GM04504 (cell line): ENCODE data around the gene AIRE.
"Not testable (repeated sequence)": the region's sequence is repeated elsewhere in the genome, so short reads cannot be mapped to it uniquely, and the experiment has no call there.

Experiments used
- DNase-seq: peaks from one replicate; pipeline ENCODE4 v3.0.0-alpha.2; 2012; ENCODE audit warnings: low read depth

Gene AIRE

DNA sequence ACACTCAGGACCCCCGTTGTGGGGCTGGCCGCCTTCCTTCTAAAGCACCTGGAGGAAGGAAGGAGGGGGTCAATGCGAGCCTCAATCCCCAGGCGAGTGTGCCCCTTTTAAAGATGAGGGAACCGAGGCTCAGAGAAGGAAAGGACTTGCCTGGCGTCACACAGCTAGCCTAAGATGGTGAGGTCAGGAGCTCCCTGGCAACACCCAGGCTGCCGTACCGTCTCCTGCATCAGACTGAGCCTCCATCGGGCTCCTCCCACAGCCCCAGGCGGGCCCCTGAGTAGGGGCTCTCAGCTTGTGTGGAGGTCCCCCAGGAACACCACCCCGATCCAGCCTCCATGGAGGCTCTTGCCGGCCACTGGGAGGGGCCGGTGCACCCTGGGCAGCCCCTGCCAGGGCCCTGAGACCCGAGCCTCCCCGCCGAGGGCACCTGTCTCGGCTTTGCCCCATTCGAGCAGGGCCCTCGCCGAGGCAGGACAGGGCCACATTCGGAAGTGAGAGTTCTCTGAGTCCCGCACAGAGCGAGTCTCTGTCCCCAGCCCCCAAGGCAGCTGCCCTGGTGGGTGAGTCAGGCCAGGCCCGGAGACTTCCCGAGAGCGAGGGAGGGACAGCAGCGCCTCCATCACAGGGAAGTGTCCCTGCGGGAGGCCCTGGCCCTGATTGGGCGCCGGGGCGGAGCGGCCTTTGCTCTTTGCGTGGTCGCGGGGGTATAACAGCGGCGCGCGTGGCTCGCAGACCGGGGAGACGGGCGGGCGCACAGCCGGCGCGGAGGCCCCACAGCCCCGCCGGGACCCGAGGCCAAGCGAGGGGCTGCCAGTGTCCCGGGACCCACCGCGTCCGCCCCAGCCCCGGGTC, at the start of gene AIRE:
Gene AIRE, plus strand, starts transcription at position 739 of the 855 bp plus-strand sequence. CDS start 131 bp downstream, outside the sequence.
- DNase-seq: no peak

DNA sequence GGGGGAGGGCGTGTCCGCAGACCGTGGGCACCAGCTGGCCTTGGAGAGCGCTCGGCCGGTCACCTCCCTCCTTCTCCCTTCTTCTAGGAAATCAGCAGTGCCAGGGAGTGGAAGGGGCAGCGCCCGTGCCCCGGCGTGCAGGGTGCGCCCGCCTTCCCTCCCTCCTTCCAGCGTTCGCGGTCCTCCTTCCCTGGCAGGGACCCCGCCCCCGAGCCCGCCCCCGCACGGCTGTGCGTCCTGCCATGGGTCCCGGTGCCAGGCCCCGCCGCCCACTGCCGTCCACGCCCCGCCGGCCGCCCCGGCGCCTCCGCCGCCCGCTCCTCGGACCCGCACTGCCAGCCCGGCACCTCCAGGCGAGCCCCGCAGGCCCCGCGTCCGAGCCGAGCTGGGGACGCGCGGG, 45.3 kb upstream of the AIRE start:
- DNase-seq: not testable (repeated sequence)

DNA sequence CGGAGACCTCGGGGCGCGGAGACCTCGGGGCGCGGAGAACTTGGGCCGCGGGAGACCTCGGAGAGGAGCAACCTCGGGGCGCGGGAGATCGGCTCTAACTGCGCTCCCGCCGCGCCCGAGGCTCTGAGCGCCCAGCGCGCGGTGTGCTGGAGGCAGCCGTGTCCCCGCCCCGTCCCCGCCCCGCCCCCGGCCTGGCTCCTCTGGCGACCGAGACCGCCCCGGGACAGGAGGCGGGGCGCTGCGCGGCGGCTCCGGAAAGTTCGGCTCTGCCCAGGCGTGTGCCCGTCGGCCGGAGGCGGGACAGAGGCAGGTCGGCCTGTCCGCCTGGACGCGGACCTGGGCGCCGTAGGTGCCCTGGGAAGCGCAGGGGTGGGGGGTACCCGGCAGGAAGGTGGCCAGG, 44.8 kb upstream of the AIRE start, which contains the start of gene ICOSLG:
Gene ICOSLG, minus strand, starts transcription at position 102 of the 400 bp plus-strand sequence. CDS start 126 bp downstream, outside the sequence.
- DNase-seq: not testable (repeated sequence)

DNA sequence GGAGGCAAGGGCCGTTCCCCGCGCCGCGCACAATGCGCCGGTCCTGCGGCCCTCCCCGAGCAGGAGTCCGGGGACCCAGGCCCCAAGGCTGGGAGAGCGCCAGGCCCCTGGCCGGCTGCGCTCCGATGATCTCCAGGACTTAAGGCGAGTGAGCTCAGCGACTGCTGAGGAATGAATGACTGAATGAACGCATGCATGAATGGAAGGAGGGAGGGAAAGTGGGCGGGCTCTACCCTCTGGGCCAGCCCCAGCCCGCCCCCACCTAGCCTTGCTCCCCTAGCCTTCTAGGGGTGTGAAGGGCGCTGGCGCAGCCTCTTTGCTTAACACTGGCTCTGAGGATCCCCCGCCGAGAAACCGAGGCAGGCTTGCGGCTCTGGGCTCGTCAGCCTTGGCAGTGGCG, 44.4 kb upstream of the AIRE start:
- DNase-seq: not testable (repeated sequence)

DNA sequence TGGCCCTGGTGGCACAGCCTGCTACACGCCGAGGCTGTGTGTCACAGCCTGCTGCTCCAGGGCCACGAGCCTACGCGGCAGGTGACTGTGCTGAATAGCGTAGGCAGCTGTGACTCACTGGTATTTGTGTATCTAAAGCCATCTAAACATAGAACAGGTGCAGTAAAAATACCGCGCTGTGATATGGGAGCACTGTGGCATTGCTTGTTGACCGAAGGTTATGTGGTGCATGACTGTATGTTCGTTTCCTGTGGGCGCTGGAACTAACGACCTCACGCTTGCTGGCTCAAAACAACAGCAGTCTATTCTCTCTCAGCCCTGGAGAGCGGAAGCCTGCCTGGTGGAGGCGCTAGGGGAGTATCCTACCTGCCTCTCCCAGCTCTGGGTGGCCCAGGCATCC, 41.7 kb upstream of the AIRE start:
- DNase-seq: not testable (repeated sequence)

DNA sequence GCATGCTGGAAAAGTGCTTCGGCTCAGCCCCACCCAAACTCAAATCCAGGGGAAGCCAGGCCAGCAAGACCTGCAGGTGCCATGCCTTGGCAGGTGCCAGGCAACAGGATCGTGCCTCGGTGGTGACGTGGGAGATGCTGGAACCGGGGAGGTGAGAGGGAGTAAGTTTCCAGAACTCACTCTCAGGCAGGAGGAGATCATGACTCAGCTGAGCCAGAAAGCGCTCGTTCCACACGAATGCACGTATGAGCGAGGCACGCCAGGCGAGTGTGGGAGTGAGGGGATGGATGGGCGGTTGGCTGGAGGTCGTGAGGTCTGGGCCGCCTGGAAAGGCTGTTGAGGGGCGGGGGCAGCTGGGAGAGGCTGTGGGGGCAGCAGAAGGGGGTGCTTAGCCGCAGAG, 37.8 kb upstream of the AIRE start:
- DNase-seq: not testable (repeated sequence)

DNA sequence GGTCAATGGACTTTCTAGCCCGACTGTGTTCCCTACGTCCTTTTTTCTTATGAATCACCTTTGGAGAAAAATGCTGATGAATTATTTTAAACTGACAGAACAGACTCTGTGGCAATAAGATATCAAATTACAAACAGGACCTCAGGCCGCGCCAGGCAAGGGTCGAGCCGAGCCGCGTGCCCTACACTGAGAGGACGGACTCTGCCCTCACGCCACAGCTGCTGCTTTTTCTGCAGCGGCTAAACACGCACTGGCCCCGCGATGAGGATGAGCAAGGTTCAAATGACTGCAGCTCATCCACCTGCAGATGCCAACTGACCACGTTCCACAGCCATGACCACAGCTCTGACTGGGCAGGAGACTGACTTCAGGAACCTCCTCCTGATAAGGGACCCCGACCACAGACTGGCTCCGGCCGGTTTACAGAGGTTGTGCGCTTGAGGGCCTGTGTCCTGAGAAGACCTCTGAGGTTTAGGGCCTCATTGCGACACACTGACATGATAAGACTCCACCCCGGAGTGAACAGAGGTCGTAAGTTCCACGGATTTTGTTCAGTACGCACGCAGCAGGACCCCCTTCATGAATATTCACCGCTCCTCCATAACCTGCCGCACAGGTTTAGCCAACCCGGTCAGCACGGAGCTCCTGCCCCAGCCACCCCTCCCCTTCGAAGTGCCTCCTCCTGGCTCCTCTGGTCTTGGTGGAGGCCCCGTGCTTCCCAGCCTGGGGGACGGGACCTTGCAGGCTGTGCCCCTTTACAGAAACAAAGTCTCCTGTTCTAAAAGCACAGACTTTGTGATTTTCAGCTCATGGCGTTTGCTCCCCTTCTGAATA, 36.3 kb upstream of the AIRE start:
- not testable (repeated sequence) for DNase-seq

DNA sequence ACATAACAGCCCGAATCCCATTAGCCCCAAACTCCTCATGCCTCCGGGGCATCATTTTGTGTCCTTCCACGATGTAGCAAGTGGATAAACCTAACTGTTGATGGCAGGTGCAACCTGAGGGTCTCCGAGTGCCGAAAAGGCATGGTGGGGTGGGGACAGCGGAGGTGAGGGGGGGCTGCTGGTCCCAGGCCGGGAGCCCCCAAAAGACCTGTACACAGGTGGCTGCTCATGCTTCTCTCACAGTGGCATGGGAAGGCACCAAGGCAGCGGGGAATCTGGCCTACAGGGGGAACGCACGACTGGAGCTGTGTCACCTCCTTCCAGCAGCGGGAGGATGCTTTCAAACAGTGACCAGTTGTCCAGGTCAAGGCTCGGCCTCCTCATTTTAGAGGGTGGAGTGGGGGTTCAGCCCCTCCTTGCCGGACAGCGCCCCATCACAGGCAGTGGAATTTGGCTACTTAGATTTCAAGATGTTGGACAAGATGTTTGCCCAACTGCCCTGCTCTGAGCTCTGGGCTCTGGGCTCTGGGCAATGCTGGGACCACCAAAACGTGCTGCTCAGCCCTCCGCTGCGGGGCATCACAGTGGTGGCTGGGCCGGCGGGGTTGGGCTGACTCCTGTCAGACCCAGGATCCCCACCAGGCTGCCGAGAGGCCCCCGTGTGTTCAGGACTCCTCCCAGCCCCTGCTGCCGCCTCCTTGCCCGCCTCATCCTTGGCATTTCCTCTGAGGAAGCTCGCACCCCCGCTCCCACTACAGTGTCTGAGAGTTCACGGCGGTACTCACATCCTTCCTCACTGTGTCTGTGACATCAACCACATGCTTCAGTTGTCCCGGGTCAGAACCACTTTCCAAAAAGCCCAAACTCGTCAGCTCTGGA, 31.6 kb upstream of the AIRE start:
- DNase-seq: no peak

DNA sequence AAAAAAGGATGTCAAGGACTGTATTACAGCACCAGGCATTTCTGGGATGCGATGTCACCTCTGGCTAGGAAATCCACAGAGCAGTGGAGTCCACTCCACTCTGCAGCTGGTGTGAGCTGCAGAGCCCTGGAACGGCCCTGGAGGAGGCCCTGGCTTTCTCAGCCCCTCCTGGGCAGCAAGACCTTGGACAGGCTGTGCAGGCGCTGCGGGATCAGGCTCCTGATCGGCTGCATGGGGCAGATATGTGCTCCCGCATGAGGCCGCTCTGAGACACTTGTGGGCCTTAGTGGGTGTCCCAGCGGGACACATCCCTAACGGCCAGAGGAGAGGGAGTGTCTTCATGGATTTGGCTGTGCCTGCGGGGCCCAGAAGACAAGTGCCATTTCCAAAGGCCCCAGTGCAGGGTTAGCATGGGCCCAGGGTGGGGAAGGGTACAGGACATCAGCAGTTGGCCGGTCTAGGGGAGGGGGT, 30.1 kb upstream of the AIRE start:
- DNase-seq: peak; percentile 8

DNA sequence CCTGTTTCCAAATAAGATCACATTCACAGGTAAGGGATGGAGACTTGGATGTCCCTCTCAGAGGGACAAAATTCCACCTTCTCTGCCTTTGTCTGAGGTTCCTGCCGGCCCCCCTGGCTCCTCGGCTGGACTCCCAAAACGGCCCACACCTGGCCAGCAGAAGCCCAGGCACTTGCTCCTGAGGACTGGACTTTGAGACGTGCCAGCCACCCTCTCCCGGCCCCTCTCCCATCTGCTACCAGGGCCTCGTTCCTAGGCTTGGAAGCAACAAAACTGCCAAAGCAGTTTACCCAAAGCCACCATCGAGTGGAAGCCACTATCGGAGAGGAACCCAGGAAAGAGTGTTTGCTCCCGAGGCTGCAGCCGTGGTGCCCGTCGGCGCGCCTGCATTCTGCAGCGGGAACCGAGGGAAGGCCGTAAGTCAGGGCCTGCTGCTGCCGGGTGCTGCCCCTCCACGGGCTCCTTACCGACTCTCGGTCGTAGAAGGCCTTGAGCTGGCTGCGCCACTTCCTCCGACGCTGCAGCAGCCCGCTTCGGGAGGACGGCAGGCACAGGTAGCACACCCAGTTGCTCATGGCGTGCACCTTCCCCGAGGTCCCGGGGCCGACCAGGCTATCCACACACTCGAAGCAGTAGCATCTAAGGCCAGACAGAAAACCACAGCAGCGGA, 27.5 kb upstream of the AIRE start:
- no peak for DNase-seq

DNA sequence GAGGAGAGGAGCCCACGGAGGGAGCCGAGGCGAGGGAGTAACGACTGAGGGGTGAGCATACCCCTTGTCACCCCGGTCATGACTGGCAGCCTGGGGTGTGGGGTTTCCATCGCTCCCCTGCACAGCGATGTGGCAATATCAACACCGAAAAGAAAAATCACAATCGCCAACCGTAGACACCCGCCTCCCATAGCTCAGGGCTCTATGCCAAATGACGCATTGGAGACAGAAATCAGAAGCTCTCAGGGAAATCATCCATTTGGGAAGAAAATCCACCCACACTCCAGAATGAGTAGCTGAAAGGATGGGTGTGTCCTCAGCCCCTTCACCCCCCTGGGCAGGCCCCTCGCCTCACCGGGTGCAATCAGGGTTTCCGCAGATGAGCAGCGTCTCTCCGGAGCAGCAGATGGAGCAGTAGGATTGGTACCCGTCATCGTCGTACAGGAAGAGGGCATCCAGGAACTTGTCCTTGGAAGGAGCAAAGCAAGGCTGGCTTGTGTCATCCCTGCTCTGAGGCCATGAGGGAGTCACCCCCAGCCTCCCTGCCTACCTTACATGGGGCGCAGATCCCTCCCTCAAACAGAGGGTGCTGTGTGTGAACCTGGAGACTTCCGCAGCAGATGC, 26.5 kb upstream of the AIRE start:
- no peak for DNase-seq

DNA sequence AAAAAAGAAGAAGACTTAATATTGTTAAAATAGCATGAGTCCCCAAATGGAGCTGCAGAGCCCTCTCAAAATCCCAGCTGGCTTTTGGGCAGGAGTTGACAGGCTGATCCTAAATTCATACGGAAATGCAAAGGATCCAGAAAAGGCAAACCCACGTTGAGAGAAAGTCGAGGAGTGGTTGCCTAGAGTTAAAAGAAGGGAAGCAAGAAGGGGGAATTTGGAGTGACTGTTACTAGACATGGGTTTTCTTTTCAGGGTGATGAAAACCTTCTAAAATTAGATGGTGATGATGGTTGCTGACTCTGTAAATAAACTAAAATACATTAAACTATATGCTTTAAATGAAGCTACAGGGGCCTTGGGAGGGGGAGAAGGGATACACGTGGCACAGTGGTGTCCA, 25.6 kb upstream of the AIRE start:
- DNase-seq: no peak

DNA sequence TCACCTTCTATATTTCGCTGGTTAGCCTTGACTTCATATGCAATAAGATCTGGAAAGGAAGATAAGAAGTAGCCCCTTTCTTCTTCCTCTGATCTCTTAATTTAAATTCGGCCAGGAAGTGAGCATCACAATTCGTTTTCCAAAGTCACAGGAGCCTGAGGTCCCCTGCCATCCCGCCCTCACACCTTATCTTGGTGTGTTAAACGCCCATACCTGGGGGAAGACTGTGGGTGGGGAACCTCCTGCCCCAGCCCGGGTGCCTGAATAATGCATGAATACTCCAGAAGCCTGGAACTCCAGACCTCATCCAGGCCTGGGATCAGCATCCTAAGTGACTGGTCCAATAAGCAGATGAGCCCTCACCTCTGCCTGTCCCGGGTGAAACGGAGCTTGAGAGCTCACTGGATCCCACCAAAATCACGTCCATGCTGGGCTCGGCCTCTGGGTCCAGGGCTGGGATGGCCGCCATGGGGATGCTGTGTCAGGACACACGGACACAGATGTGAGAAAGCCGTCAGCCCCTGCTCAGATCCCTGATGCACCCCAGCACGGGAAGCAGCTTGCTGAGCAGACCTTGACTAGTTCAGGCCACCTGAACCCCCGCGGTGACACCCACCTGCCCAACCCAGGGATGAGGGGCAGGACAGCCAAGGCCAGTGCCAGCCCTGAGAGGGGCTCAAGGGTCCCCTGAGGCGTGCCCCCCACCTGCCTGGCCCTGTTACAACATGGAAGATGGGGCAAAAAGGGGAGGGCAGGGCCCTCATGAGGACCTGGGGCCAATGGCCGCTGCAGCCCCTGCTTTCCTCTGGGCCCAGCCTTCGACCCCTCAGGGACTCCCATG, 24.7 kb upstream of the AIRE start:
- DNase-seq: no peak

DNA sequence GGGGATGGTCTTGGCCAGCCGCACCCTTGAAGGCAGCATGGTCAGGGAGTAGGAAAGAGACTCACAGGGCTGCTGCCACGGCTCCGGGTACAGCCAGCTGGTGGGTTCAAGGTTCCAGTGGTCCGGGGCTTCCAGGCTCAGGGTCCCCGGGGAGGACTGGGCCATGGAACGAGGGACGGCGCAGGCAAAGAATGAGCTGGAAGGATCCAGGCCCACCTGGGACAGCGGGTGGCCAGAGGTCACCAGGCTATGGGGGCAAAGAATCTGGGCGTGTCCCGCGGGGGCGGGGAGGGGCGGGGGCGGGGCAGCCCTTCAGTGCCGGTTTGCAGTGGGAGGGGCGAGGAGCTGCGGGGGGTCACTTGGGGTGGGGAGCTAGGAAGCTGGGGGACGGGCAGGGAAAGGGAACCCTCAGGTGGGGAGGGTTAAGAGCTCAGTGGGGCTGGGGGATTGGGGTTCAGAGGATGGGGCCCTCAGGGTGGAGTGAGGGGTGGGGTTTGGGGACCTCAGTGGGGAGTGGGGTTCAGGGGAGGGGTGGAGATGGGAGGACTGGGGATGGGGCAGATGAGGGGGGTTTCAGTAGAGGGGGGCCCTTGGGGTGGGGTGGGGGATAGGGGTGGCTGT, 23.9 kb upstream of the AIRE start, which contains the start of gene DNMT3L:
Gene DNMT3L, minus strand, starts transcription at position 223 of the 621 bp plus-strand sequence. CDS start 638 bp downstream, outside the sequence.
- DNase-seq: no peak

DNA sequence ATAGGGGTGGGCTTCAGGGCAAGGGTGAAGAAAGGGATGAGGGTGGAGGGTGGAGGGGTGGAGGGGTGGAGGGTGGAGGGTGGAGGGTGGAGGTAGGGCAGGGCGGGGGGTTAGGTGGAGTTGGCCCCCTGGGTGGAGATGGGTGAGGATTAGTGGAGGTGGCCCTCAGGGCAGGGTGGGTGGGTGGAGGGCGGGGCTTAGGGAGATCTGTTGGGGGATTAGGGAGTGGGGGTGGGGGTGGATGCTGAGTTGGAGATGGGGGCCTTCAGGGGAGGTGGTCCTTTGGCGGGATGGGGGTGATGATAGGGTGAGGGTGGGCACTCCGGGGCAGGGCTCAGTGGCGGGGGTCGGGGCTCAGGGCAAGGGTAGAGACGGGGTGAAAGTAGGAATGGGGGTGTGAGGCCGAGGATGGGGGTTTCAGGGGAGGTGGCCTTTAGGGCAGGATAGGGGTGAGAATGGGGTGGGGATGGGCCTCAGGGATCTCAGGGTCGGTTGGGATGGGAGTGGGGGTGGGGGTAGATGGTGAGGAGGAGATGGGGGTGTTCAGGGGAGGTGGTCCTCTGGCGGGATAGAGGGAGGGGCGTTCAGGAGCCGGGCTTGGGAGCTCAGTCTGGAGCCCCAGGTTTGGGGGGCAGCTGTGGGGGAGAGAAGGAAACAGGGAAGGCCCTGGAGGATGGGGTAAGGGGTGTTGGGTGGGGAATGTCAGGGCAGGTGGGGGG, 23.2 kb upstream of the AIRE start:
- DNase-seq: no peak

DNA sequence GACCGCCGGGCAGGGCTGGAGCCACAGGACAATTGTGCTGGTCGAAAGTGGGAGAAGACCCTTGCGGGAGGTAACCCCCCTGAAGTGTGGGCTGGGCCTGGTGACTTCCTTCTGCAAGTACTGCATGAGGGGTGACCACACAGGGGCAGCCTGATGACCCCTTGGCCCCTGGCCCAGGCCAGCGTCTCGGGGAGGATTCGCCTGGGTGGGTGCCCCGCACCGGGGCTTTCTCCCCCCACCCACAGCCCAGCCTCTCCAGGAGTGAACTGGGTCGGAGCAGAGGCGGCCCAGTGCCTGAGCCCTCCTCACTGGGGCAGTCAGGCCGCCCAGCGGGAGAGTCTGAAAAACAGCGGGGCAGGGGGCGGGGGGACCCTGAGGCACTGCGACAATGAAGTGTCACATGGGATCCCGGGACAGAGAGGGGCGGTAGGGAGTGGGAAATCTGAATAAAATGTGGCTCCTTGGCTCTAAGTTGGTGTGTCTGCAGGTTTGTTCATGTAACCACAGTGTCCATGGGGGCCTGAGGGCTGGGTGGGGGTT, 22.4 kb upstream of the AIRE start:
- DNase-seq: no peak

DNA sequence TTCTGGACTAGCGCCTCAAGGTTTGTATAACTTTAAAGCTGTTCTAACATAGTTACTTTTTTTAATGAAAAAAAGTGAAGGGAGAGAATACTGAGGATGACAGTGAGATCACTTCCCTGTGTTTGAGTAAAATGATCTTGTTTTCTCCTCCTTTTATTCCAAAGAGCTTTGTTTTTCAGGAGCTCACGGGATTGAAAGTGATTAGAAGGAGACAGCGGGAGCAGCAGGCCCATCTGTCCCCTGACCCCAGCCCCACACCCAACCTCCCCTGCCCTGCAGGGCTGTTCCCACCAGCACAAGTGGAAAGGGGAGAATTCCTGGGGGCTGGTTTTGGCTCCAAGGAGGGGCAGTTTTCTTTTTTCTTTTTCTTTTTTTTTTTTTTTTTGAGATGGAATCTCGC, 21.9 kb upstream of the AIRE start:
- DNase-seq: no peak

DNA sequence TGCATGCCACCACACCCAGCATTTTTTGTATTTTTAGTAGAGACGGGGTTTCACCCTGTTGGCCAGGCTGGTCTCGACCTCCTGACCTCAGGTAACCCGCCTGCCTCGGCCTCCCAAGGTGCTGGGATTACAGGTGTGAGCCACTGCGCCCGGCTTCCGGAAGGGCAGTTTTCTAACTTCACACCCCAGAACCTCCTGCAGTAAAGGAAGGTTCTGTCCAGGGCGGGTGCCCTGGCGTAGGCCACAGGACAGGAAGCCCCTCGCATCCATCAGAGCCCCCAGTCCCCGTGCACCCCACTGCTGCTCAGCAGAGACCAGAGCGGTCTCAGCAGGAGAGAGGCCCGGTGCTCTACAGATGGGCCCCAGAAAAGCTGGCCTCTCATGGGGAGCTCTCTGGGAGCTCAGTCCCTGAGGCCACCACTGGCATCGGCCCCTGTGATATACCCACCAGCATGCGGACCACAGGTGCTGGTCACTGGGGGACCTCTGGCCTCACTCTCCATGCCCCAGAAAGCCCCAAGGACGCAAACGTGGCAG, 19.9 kb upstream of the AIRE start:
- DNase-seq: no peak
